ENCODE measurements around the gene ATP2B3.
A peak's percentile ranks its signal among the peaks of the same experiment; 100 is the strongest.

The ATP2B3 gene

GRCh38 chrX:153517423-153517822, at the start of gene ATP2B3:
ATP2B3 (plus strand) TSS chrX:153517642; CDS start chrX:153536248, 18,606 bp downstream.
- DNase-seq = no peak

- no peak for DNase-seq
Measured at GRCh38 chrX:153468008-153468580, 49.3 kb upstream of the ATP2B3 start.

GRCh38 chrX:153469811-153470410, 47.5 kb upstream of the ATP2B3 start:
- peak; percentile 7 for DNase-seq

- peak; percentile 58 for DNase-seq
Measured at GRCh38 chrX:153470411-153471363, 46.8 kb upstream of the ATP2B3 start, which contains the start of gene HAUS7. HAUS7 (minus strand) TSS chrX:153470576; CDS start chrX:153470557, 19 bp downstream.

- DNase-seq = no peak
Measured at GRCh38 chrX:153471663-153472280, 45.7 kb upstream of the ATP2B3 start.

GRCh38 chrX:153473126-153473525, 44.3 kb upstream of the ATP2B3 start:
- no peak for DNase-seq

GRCh38 chrX:153474266-153474665, 43.2 kb upstream of the ATP2B3 start:
- no peak for DNase-seq

DNA sequence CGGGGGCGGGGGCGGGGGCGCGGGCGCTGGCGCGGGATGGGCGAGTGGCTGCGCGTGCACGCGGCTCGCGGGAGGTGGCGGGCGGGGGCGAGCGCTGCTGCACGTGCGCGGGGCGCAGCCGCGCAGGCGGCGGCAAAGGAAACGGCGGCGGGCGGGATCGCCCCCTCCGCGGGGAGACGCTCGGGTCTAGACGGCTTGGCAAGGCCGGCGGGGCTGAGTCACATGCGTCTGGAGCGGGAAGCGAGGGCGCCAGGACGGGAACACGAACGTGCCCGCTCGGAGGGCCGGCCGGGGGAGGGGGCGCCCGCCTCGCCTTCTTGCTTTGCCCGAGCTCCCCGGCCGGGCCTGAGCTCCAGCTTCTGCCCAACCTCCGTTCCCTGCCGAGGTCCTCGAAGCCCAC, 42.7 kb upstream of the ATP2B3 start:
- no peak for DNase-seq

DNA sequence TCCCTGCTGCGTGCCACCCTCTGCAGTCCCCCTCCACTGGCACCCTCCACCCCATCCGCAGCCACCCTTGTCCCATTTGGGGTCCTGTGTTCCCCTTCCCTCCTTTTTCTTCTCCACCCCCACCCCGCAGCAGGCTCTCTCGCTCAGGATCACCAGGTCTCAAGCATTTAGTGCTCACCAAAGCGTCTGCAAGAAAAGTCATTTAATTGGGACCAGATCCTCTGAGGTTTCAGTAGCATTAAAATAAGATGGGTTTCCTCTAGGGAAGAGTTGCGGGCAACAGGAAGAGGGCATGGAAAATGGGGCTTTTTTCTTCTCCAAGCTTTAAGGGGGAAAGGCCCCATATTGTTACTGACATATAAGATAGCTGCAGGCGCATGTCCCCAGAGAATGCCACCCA, 42.2 kb upstream of the ATP2B3 start:
- no peak for DNase-seq

GRCh38 chrX:153475751-153476281, 41.6 kb upstream of the ATP2B3 start:
- DNase-seq = no peak

GRCh38 chrX:153476666-153477363, 40.6 kb upstream of the ATP2B3 start:
- no peak for DNase-seq

- no peak for DNase-seq
Measured at GRCh38 chrX:153477364-153477857, 40.0 kb upstream of the ATP2B3 start.

DNA sequence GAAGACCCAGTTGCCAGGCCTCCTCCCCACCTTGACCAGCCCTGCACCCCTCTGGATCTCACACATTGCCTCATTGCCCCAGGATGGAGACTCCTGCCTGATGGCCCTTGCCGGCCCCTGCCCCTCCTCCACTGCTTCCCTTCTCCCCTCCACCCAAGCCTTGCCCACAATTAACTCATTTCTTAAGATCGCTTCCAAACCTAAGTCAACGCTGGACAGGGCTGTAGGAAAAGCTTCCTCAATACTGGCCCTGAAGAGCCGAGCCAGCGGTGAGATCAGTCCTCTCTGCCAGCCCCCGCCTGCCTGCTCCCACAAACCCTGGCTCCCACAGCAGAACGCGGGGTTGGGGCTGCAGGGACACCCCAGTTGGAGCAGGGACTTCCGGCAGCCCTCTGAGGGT, 39.5 kb upstream of the ATP2B3 start:
- DNase-seq = no peak

GRCh38 chrX:153478746-153479145, 38.7 kb upstream of the ATP2B3 start:
- no peak for DNase-seq

DNA sequence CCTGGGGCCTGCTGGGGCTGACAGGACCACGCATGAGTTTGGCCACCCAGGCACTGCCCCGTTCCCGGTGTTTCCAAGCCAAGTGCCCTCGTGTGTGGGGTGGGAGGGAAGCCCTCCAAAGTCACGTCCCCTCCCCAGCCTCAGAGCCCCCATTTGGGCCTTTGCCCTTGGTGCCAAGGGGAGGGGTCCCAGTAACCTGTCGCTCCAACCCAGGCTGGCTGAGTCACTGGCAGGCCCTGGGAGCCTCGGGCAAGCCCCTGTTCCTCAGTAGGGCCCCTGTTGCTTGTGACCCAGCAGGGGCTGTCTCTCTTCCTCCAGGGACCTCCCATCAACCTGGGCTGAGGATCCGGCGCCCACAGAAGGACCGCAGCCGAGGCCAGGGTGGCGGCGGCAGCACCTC, 36.4 kb upstream of the ATP2B3 start:
- DNase-seq = no peak

GRCh38 chrX:153482376-153483015, 34.9 kb upstream of the ATP2B3 start:
- no peak for DNase-seq

DNA sequence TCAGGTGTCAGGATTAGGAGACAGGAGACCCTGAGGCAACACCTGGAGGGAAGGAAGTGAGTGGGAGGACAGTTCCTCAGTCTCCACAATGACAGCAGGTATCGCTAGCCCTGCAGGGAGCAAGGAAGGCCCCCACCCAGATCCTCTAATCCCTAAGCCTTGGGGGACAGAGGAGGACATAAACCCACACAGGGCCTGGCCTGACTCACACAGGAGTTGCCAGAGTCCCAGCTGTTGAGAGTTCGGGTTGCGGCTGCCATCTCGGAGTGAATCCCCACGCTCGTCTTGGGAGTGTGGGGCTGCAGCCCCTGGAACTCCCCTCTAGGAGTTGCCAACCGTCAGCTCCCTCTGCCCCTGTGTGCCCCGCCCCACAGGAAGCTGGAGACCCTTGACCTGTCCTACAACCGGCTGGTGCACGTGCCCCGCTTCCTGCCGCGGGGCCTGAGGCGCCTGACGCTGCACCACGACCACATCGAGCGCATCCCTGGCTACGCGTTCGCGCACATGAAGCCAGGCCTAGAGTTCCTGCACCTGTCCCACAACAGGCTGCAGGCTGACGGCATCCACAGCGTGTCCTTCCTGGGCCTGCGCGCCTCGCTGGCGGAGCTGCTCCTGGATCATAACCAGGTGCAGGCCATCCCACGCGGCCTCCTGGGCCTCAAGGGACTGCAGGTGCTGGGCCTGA, 31.9 kb upstream of the ATP2B3 start:
- no peak for DNase-seq

- DNase-seq = no peak
Measured at GRCh38 chrX:153486171-153486570, 31.3 kb upstream of the ATP2B3 start.

DNA sequence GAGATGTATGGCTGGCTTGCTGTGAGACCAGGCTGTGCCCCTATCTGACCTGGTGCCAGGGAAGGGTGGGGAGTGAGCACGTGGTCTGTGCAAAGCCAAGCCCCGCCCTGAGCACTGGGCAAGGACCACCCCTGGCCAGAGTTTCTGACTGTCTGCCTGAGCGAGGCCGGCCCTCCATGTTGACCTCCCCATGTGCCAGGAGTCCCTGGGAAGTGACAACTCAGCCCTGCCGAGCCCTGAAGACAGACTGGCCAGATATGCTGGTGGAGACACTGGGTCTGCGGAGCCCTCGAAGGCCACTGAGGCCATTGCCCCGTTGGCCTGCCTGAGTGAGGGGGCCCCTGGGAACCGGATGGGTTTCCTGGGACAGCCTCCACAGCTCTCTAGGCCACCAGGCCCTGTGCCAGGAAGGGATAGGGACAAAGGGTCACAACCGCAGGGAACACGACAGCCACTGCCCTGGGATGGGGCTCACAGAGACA, 29.8 kb upstream of the ATP2B3 start:
- DNase-seq = no peak

DNA sequence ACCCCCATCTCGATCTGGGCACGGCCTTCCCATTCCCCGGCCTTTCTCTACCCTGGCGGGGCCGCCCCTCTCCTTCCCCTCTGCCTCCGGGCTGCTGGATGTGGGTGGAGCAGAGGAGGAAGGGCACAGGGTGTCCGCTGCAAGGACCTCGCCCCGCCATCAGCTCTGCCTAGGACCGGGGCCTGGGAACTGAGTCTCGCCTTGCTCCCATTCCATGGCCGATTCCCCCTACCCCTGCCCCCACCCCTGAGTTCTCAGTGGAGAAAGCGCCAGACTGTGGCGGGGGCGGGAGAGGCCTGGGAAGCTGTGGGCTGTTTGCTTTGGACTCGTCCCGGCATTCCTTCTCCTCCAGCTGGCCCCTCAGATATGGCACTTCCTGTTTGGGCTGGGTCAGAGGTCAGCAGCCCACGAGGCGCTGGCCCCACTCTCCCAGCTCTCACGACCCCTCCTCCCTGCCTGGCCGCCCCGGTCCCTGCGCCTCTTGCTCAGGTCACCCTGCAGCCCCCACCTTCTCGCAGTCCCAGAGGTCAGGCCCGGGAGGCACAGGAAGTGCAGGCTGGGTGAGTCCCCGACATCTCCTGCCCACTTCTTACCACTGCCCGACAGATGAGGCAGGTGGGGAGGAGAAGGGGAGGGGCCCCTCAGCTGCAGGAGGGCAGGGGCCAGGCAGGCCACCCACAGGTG, 29.1 kb upstream of the ATP2B3 start:
- DNase-seq = no peak

Measured in NCI-H510A (cell line).